ENCODE measurements around the gene ADAM19.

ADAM19 gene

DNA sequence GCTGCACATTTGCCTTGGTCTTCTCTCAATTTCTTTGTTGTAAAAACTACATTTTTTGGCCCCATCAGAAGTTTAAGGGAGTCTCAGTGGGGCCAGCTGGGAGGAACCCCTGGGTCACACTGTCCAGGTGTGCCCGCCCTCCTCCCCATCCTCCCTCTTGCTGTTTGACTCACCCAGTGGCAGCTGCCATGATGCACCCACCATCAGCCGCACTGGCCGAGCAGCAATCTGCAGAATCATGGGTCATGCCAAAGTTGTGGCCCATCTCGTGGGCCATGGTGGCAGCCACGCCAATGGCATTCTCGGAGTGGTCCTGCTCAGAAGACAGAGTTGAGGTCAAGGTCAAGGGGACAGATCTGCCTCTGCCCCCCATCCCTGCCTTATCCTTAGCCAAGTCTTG lies 70.1 kb downstream of the ADAM19 start:
- Histone ChIP-seq H3K36me3 (ENCODE audit: insufficient read depth, low read length) (no peaks in the 10 kb centered on the region), H3K9me3 (ENCODE audit: low read depth, low read length) (no peaks in the 10 kb centered on the region), H3K27ac (no peak overlapping the region), H3K4me3 (no peak overlapping the region), H3K9ac (ENCODE audit: insufficient read length) (no peak overlapping the region)
- TF ChIP-seq EZH2 (IDR thresholded peaks at IDR 0.05) (no peak), FOXP2 (optimal IDR thresholded peaks at IDR 0.05; ENCODE audit: control extremely low read depth, extremely low read length, insufficient read depth) (no peak), POLR2AphosphoS5 (IDR thresholded peaks at IDR 0.05; ENCODE audit: borderline replicate concordance, low read depth, low read length) (no peak)
- DNase-seq (ENCODE audit: low read depth, low spot score): no peak

GRCh38 chr5:157504053-157504452 lies 71.5 kb downstream of the ADAM19 start:
- H3K4me3 ChIP-seq: no peak overlapping the region
- no peak overlapping the region for H3K27ac ChIP-seq
- H3K9ac ChIP-seq (ENCODE audit: insufficient read length): no peak overlapping the region
- no peaks in the 10 kb centered on the region for H3K36me3 ChIP-seq (ENCODE audit: insufficient read depth, low read length)
- TF ChIP-seq FOXP2 (optimal IDR thresholded peaks at IDR 0.05; ENCODE audit: control extremely low read depth, extremely low read length, insufficient read depth) (no peak), EZH2 (IDR thresholded peaks at IDR 0.05) (no peak), POLR2AphosphoS5 (IDR thresholded peaks at IDR 0.05; ENCODE audit: borderline replicate concordance, low read depth, low read length) (no peak)
- DNase-seq (ENCODE audit: low read depth, low spot score): no peak
- no peaks in the 10 kb centered on the region for H3K9me3 ChIP-seq (ENCODE audit: low read depth, low read length)

DNA sequence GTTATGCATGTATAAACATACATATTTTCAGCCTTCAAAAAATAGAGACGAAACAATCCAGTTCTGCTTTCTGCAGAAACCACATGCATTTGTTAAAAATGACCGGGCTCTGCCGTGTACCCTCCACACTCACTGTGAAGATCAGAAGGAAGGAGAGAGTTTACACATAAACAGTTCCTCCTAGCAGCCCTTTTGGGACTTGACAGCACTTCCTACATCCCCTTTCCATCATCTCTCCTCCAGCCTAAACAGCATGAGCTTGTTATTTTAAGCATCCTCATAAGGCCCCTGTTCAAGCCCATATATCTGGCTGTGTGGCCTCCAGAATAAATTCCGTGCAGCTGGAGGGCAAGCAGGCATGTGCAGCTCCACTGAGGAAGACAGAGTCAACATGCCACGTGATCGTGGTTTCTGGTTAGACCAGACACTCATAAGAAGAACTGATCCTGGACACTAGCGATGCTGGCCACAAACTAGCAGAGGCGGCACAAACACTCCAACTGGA lies 73.4 kb downstream of the ADAM19 start:
- H3K36me3 ChIP-seq (ENCODE audit: insufficient read depth, low read length): no peaks in the 10 kb centered on the region
- no peak overlapping the region for H3K9ac ChIP-seq (ENCODE audit: insufficient read length)
- DNase-seq (ENCODE audit: low read depth, low spot score): no peak

GRCh38 chr5:157497875-157498611 lies 77.5 kb downstream of the ADAM19 start:
- no peaks in the 10 kb centered on the region for H3K36me3 ChIP-seq (ENCODE audit: insufficient read depth, low read length)
- no peaks in the 10 kb centered on the region for H3K9me3 ChIP-seq (ENCODE audit: low read depth, low read length)
- no peak overlapping the region for H3K27ac ChIP-seq
- no peak overlapping the region for H3K4me3 ChIP-seq
- no peak overlapping the region for H3K9ac ChIP-seq (ENCODE audit: insufficient read length)
- no peak for DNase-seq (ENCODE audit: low read depth, low spot score)
- TF ChIP-seq FOXP2 (optimal IDR thresholded peaks at IDR 0.05; ENCODE audit: control extremely low read depth, extremely low read length, insufficient read depth): no peak
- no peak for TF ChIP-seq POLR2AphosphoS5 (IDR thresholded peaks at IDR 0.05; ENCODE audit: borderline replicate concordance, low read depth, low read length)
- no peak for TF ChIP-seq EZH2 (IDR thresholded peaks at IDR 0.05)

More for the DNA sequence above, 73.4 kb downstream of the ADAM19 start:
- Histone ChIP-seq H3K4me3 (no peak overlapping the region), H3K9me3 (ENCODE audit: low read depth, low read length) (no peaks in the 10 kb centered on the region), H3K27ac (no peak overlapping the region)
- TF ChIP-seq EZH2 (IDR thresholded peaks at IDR 0.05) (no peak), POLR2AphosphoS5 (IDR thresholded peaks at IDR 0.05; ENCODE audit: borderline replicate concordance, low read depth, low read length) (no peak), FOXP2 (optimal IDR thresholded peaks at IDR 0.05; ENCODE audit: control extremely low read depth, extremely low read length, insufficient read depth) (no peak)

GRCh38 chr5:157496864-157497263 lies 78.7 kb downstream of the ADAM19 start:
- no peak for DNase-seq (ENCODE audit: low read depth, low spot score)
- TF ChIP-seq EZH2 (IDR thresholded peaks at IDR 0.05): no peak
- no peak for TF ChIP-seq FOXP2 (optimal IDR thresholded peaks at IDR 0.05; ENCODE audit: control extremely low read depth, extremely low read length, insufficient read depth)
- no peak for TF ChIP-seq POLR2AphosphoS5 (IDR thresholded peaks at IDR 0.05; ENCODE audit: borderline replicate concordance, low read depth, low read length)
- no peaks in the 10 kb centered on the region for H3K36me3 ChIP-seq (ENCODE audit: insufficient read depth, low read length)
- H3K9ac ChIP-seq (ENCODE audit: insufficient read length): no peak overlapping the region
- H3K9me3 ChIP-seq (ENCODE audit: low read depth, low read length): no peaks in the 10 kb centered on the region
- no peak overlapping the region for H3K27ac ChIP-seq
- H3K4me3 ChIP-seq: no peak overlapping the region

GRCh38 chr5:157494178-157494832 lies 81.3 kb downstream of the ADAM19 start:
- TF ChIP-seq POLR2AphosphoS5 (IDR thresholded peaks at IDR 0.05; ENCODE audit: borderline replicate concordance, low read depth, low read length) (no peak), EZH2 (IDR thresholded peaks at IDR 0.05) (no peak), FOXP2 (optimal IDR thresholded peaks at IDR 0.05; ENCODE audit: control extremely low read depth, extremely low read length, insufficient read depth) (no peak)
- Histone ChIP-seq H3K4me3 (no peak overlapping the region), H3K36me3 (ENCODE audit: insufficient read depth, low read length) (no peaks in the 10 kb centered on the region), H3K9me3 (ENCODE audit: low read depth, low read length) (no peaks in the 10 kb centered on the region), H3K9ac (ENCODE audit: insufficient read length) (no peak overlapping the region), H3K27ac (no peak overlapping the region)
- DNase-seq (ENCODE audit: low read depth, low spot score): no peak

DNA sequence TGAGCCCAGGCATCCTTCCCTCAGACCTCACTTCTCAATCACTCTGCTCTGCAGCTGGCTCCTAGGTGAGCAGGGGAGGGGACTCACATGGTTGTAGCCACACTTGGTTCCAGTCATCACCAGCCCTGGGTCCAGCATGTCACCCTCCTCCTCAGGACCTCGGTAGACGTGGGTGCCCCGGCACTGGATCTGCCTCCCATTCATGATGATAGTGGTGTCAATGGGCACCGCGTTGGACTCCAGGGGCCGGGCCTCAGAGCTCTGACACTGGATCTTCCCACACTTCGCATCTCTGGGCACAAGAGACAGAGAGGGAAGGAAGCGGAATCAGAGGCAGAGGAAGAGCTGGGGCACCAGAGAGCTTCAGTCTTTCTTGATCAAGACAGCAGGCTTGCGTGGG lies 82.7 kb downstream of the ADAM19 start:
- H3K4me3 ChIP-seq: no peak overlapping the region

GRCh38 chr5:157491471-157491995 lies 84.0 kb downstream of the ADAM19 start:
- no peaks in the 10 kb centered on the region for H3K9me3 ChIP-seq (ENCODE audit: low read depth, low read length)
- H3K9ac ChIP-seq (ENCODE audit: insufficient read length): no peak overlapping the region
- no peak for DNase-seq (ENCODE audit: low read depth, low spot score)
- no peaks in the 10 kb centered on the region for H3K36me3 ChIP-seq (ENCODE audit: insufficient read depth, low read length)
- TF ChIP-seq POLR2AphosphoS5 (IDR thresholded peaks at IDR 0.05; ENCODE audit: borderline replicate concordance, low read depth, low read length) (no peak), FOXP2 (optimal IDR thresholded peaks at IDR 0.05; ENCODE audit: control extremely low read depth, extremely low read length, insufficient read depth) (no peak), EZH2 (IDR thresholded peaks at IDR 0.05) (no peak)
- no peak overlapping the region for H3K27ac ChIP-seq
- no peak overlapping the region for H3K4me3 ChIP-seq

More for the DNA sequence above, 82.7 kb downstream of the ADAM19 start:
- Histone ChIP-seq H3K36me3 (ENCODE audit: insufficient read depth, low read length) (no peaks in the 10 kb centered on the region), H3K9me3 (ENCODE audit: low read depth, low read length) (no peaks in the 10 kb centered on the region), H3K27ac (no peak overlapping the region), H3K9ac (ENCODE audit: insufficient read length) (no peak overlapping the region)
- DNase-seq (ENCODE audit: low read depth, low spot score): no peak
- TF ChIP-seq EZH2 (IDR thresholded peaks at IDR 0.05) (no peak), FOXP2 (optimal IDR thresholded peaks at IDR 0.05; ENCODE audit: control extremely low read depth, extremely low read length, insufficient read depth) (no peak), POLR2AphosphoS5 (IDR thresholded peaks at IDR 0.05; ENCODE audit: borderline replicate concordance, low read depth, low read length) (no peak)
